Measurements from ENCODE around the gene FILIP1. TPM values are rescaled to one million over a fixed set of nuclear protein-coding genes. Genes with fewer than 3 reads are reported as not detected.

Gene FILIP1
- total RNA-seq, 4 donors from 2014 or later = 6.0 to 12.3 (median 7.2) TPM

GRCh38 chr6:75531174-75531573 lies 37.6 kb upstream of the FILIP1 start:
- Histone ChIP-seq H3K27me3 (no peaks in the 10 kb centered on the region), H3K4me3 (no peak overlapping the region), H3K4me1 (peaks cover 0 to 4% (median 0%) of the 10 kb centered on the region in 4 donors), H3K9me3 (no peaks in the 10 kb centered on the region), H3K36me3 (no peaks in the 10 kb centered on the region), H3K27ac (no peak overlapping the region)
- in situ Hi-C loops (cut with MboI; ENCODE audit: low pct_ligation_motif_present in 1 of 4, low pct_unique_long_range_greater_than_20kb in 1 of 4, low sequenced_read_pairs in 3 of 4) = loop anchor here in 1 of 4 donors (10.0 kb wide), 1 partner anchor 266 kb away; no protein-coding TSS in a partner anchor
- WGBS, 2 donors (ENCODE audit: low coverage in 1 of 2) = 50 to 55% methylated on average over 1 of the region's 1 CpG
- intact Hi-C loops (cut with DNase I; ENCODE audit: low total_unique reads) = no loop called here
- TF ChIP-seq EP300 (IDR thresholded peaks at IDR 0.05; ENCODE audit: low read depth) = no peak
- TF ChIP-seq, protein P1, sequence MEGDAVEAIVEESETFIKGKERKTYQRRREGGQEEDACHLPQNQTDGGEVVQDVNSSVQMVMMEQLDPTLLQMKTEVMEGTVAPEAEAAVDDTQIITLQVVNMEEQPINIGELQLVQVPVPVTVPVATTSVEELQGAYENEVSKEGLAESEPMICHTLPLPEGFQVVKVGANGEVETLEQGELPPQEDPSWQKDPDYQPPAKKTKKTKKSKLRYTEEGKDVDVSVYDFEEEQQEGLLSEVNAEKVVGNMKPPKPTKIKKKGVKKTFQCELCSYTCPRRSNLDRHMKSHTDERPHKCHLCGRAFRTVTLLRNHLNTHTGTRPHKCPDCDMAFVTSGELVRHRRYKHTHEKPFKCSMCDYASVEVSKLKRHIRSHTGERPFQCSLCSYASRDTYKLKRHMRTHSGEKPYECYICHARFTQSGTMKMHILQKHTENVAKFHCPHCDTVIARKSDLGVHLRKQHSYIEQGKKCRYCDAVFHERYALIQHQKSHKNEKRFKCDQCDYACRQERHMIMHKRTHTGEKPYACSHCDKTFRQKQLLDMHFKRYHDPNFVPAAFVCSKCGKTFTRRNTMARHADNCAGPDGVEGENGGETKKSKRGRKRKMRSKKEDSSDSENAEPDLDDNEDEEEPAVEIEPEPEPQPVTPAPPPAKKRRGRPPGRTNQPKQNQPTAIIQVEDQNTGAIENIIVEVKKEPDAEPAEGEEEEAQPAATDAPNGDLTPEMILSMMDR (IDR thresholded peaks at IDR 0.05) = no peak
- no peak for TF ChIP-seq POLR2AphosphoS5 (IDR thresholded peaks at IDR 0.05)
- TF ChIP-seq POLR2A (IDR thresholded peaks at IDR 0.05) = no peak
- no peak for DNase-seq

DNA sequence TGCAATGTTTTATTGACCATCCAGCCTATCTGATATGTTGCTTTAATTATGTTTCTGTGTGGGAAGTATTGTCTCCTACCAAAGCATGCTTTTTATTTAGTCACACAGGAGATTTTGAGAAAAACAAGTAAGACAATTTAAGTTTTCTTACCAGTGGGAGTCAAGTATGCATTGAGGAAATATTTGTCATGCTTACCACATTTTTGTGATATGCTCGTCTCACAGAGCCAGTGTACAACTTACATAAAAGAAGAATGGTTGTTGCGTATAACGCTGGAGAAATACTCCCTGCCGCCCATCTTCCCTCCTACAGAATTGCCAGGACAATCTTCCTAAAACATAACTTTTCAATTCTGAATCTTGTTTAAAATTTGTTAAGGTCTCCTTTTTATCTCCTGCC lies 37.1 kb upstream of the FILIP1 start:
- H3K4me1 ChIP-seq = peaks cover 0 to 4% (median 0%) of the 10 kb centered on the region in 4 donors
- 50 to 58% methylated on average over 4 of the region's 4 CpGs for WGBS, 2 donors (ENCODE audit: low coverage in 1 of 2)
- no peak overlapping the region for H3K27ac ChIP-seq
- no peaks in the 10 kb centered on the region for H3K27me3 ChIP-seq
- TF ChIP-seq POLR2AphosphoS5 (IDR thresholded peaks at IDR 0.05) = no peak
- intact Hi-C loops (cut with DNase I; ENCODE audit: low total_unique reads) (no loop called here), in situ Hi-C loops (cut with MboI; ENCODE audit: low pct_ligation_motif_present in 1 of 4, low pct_unique_long_range_greater_than_20kb in 1 of 4, low sequenced_read_pairs in 3 of 4) (loop anchor here in 1 of 4 donors (10.0 kb wide), 1 partner anchor 266 kb away; no protein-coding TSS in a partner anchor)
- no peaks in the 10 kb centered on the region for H3K36me3 ChIP-seq
- no peak overlapping the region for H3K4me3 ChIP-seq
- DNase-seq = no peak
- H3K9me3 ChIP-seq = no peaks in the 10 kb centered on the region

DNA sequence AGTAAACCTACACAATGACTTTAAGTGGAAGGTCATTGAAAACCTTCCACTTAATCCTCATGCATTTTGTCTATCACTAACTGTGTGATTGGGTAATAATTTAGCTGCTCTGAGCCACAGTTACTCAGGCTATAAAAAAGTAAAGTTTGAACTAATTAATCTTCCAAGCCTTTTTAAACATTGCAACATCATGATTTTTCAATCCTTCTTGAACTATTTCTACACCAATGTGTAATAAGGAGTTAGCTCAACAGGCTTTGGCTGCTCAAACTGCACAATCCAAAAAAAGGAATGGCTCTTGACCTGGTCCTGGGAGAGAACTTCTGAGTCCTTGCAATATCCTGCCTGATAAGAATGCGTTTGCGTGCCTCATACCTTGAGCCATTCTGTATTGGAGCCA lies 34.8 kb upstream of the FILIP1 start:
- intact Hi-C loops (cut with DNase I; ENCODE audit: low total_unique reads) = loop anchor here (5.0 to 10.0 kb wide), 2 partner anchors 161 to 264 kb away; no protein-coding TSS in a partner anchor
- H3K36me3 ChIP-seq = no peaks in the 10 kb centered on the region
- WGBS, 2 donors (ENCODE audit: low coverage in 1 of 2) = 73% methylated on average over 2 of the region's 2 CpGs; no CpG with 5 or more reads in 1 of the 2 donors
- H3K9me3 ChIP-seq = no peaks in the 10 kb centered on the region
- no peak overlapping the region for H3K27ac ChIP-seq
- no peaks in the 10 kb centered on the region for H3K27me3 ChIP-seq
- DNase-seq = no peak
- no peak overlapping the region for H3K4me3 ChIP-seq
- in situ Hi-C loops (cut with MboI; ENCODE audit: low pct_ligation_motif_present in 1 of 4, low pct_unique_long_range_greater_than_20kb in 1 of 4, low sequenced_read_pairs in 3 of 4) = loop anchor here in 2 of 4 donors (10.0 kb wide), 1 partner anchor 234 kb away; no protein-coding TSS in a partner anchor
- peaks cover 0 to 19% (median 0%) of the 10 kb centered on the region in 4 donors for H3K4me1 ChIP-seq
- peak in 1 of 3 donors; percentile 8 for TF ChIP-seq POLR2AphosphoS5 (IDR thresholded peaks at IDR 0.05)
- TF ChIP-seq, protein P1 (IDR thresholded peaks at IDR 0.05) = no peak
- no peak for TF ChIP-seq EP300 (IDR thresholded peaks at IDR 0.05; ENCODE audit: low read depth)
- TF ChIP-seq POLR2A (IDR thresholded peaks at IDR 0.05) = no peak

- no peak overlapping the region for H3K4me3 ChIP-seq
- H3K36me3 ChIP-seq = no peaks in the 10 kb centered on the region
- no peaks in the 10 kb centered on the region for H3K9me3 ChIP-seq
- no peak for TF ChIP-seq POLR2A (IDR thresholded peaks at IDR 0.05)
- TF ChIP-seq, protein P1 (IDR thresholded peaks at IDR 0.05) = peak; percentile 62 to 77 (median 70)
- no peak for TF ChIP-seq EP300 (IDR thresholded peaks at IDR 0.05; ENCODE audit: low read depth)
- TF ChIP-seq POLR2AphosphoS5 (IDR thresholded peaks at IDR 0.05) = no peak
- DNase-seq = peak; percentile 62
- no peaks in the 10 kb centered on the region for H3K27me3 ChIP-seq
- H3K27ac ChIP-seq = no peak overlapping the region
- intact Hi-C loops (cut with DNase I; ENCODE audit: low total_unique reads) (loop anchor here (5.0 to 10.0 kb wide), 2 partner anchors 159 to 262 kb away; no protein-coding TSS in a partner anchor), in situ Hi-C loops (cut with MboI; ENCODE audit: low pct_ligation_motif_present in 1 of 4, low pct_unique_long_range_greater_than_20kb in 1 of 4, low sequenced_read_pairs in 3 of 4) (loop anchor here in 2 of 4 donors (10.0 kb wide), 1 partner anchor 232 kb away; no protein-coding TSS in a partner anchor)
- H3K4me1 ChIP-seq = peaks cover 0 to 20% (median 0%) of the 10 kb centered on the region in 4 donors
- 6 to 11% methylated on average over 4 of the region's 4 CpGs for WGBS, 2 donors (ENCODE audit: low coverage in 1 of 2)
Observed at GRCh38 chr6:75526502-75527127, 33.0 kb upstream of the FILIP1 start.
